Vagina (tissue), 2 donors: ENCODE measurements around the gene LPO. TPM values are rescaled to one million over a fixed set of nuclear protein-coding genes. Genes with fewer than 3 reads are reported as not detected.

Experiments used
- DNase-seq, 2 donors: peaks; one replicate each; pipeline ENCODE4 v3.0.0-alpha.2; 2017; ENCODE audit errors: extremely low spot score in 2 of 2
- H3K27ac ChIP-seq: fragments of 200-600 bp; sonication (generic); one replicate; pipeline ENCODE4 v1.5.1; 2019
- H3K27me3 ChIP-seq: fragments of 200-600 bp; sonication (generic); one replicate; pipeline ENCODE4 v1.5.1; 2019
- H3K36me3 ChIP-seq, 2 donors: fragments of 200-600 bp; sonication (generic); one replicate each; pipeline ENCODE4 v1.5.1; 2017 to 2019
- H3K4me1 ChIP-seq: fragments of 200-600 bp; sonication (generic); one replicate; pipeline ENCODE4 v1.5.1; 2019
- H3K4me3 ChIP-seq, 2 donors: fragments of 200-600 bp; sonication (generic); 1 replicate in 1 of 2; 2 replicates in 1 of 2; pipeline ENCODE4 v1.5.1; 2016 to 2019
- H3K9me3 ChIP-seq: fragments of 200-600 bp; sonication (generic); one replicate; pipeline ENCODE4 v1.5.1; 2019
- CTCF ChIP-seq, 3 experiments: fragments of 450-650 bp in 2 of 3; fragments of 200-600 bp in 1 of 3; sonication (generic) in 1 of 3; IDR thresholded peaks; one replicate each; pipeline ENCODE4 v1.5.1; 2017 to 2019; ENCODE audit warnings: antibody characterized with exemption in 3 of 3, mild to moderate bottlenecking in 2 of 3, moderate library complexity in 2 of 3
- POLR2A ChIP-seq, 2 donors: fragments of 450-650 bp; IDR thresholded peaks; one replicate each; pipeline ENCODE4 v1.6.1; 2017; ENCODE audit warnings: antibody characterized with exemption in 2 of 2, mild to moderate bottlenecking in 2 of 2, moderate library complexity in 2 of 2
- POLR2AphosphoS5 ChIP-seq, 2 donors: sonication (generic); formaldehyde crosslinking; IDR thresholded peaks; one replicate each; pipeline ENCODE4 v1.9.0; 2017; ENCODE audit warnings: antibody characterized with exemption in 2 of 2, mild to moderate bottlenecking in 2 of 2, low read depth in 1 of 2; ENCODE audit not compliant: insufficient read depth in 1 of 2
- intact Hi-C: fragments of 100-400 bp; cut with DNase I; formaldehyde crosslinking; loops from one replicate; pipeline ENCODE4 v1.15.1; 2023
- total RNA-seq: library from RNA; depleted of rRNA; stranded (reverse); fragments of >200 nt; gene quantifications from one replicate; pipeline ENCODE4 v1.2.3, GENCODE V29; 2016

The LPO gene
- total RNA-seq, 1 donor from 2014 or later = not detected

- Histone ChIP-seq H3K9me3 (no peaks in the 10 kb centered on the region), H3K36me3 (no peaks in the 10 kb centered on the region), H3K4me3 (no peak overlapping the region), H3K27ac (no peak overlapping the region), H3K4me1 (no peaks in the 10 kb centered on the region), H3K27me3 (no peaks in the 10 kb centered on the region)
- intact Hi-C loops = no loop called here
- no peak for TF ChIP-seq CTCF (IDR thresholded peaks at IDR 0.05)
- no peak for TF ChIP-seq POLR2A (IDR thresholded peaks at IDR 0.05)
- TF ChIP-seq POLR2AphosphoS5 (IDR thresholded peaks at IDR 0.05; ENCODE audit: insufficient read depth in 1 of 2, low read depth in 1 of 2) = no peak
- peak in 1 of 2 donors; percentile 64 for DNase-seq
Observed at GRCh38 chr17:58264407-58265103, 26.2 kb downstream of the LPO start.

- no peak for TF ChIP-seq POLR2AphosphoS5 (IDR thresholded peaks at IDR 0.05; ENCODE audit: insufficient read depth in 1 of 2, low read depth in 1 of 2)
- TF ChIP-seq POLR2A (IDR thresholded peaks at IDR 0.05) = no peak
- no peak for TF ChIP-seq CTCF (IDR thresholded peaks at IDR 0.05)
Observed at GRCh38 chr17:58265271-58265670, 26.9 kb downstream of the LPO start.

GRCh38 chr17:58265902-58266875 is 27.8 kb downstream of the LPO start:
- no peaks in the 10 kb centered on the region for H3K9me3 ChIP-seq

More at GRCh38 chr17:58265271-58265670, 26.9 kb downstream of the LPO start:
- Histone ChIP-seq H3K4me3 (no peak overlapping the region), H3K27me3 (no peaks in the 10 kb centered on the region), H3K4me1 (no peaks in the 10 kb centered on the region), H3K36me3 (no peaks in the 10 kb centered on the region), H3K9me3 (no peaks in the 10 kb centered on the region), H3K27ac (no peak overlapping the region)
- intact Hi-C loops = no loop called here
- DNase-seq = no peak

GRCh38 chr17:58267347-58268324 is 29.3 kb downstream of the LPO start:
- no peaks in the 10 kb centered on the region for H3K27me3 ChIP-seq
- no peaks in the 10 kb centered on the region for H3K9me3 ChIP-seq
- TF ChIP-seq POLR2AphosphoS5 (IDR thresholded peaks at IDR 0.05; ENCODE audit: insufficient read depth in 1 of 2, low read depth in 1 of 2) (no peak), CTCF (IDR thresholded peaks at IDR 0.05) (no peak), POLR2A (IDR thresholded peaks at IDR 0.05) (no peak)
- no peaks in the 10 kb centered on the region for H3K4me1 ChIP-seq
- no peak for DNase-seq
- H3K4me3 ChIP-seq = no peak overlapping the region
- no peak overlapping the region for H3K27ac ChIP-seq
- intact Hi-C loops = no loop called here
- H3K36me3 ChIP-seq = no peaks in the 10 kb centered on the region

More at GRCh38 chr17:58265902-58266875, 27.8 kb downstream of the LPO start:
- no peaks in the 10 kb centered on the region for H3K4me1 ChIP-seq
- intact Hi-C loops = no loop called here
- H3K27ac ChIP-seq = no peak overlapping the region
- no peaks in the 10 kb centered on the region for H3K36me3 ChIP-seq
- no peak for TF ChIP-seq CTCF (IDR thresholded peaks at IDR 0.05)
- no peak for TF ChIP-seq POLR2AphosphoS5 (IDR thresholded peaks at IDR 0.05; ENCODE audit: insufficient read depth in 1 of 2, low read depth in 1 of 2)
- TF ChIP-seq POLR2A (IDR thresholded peaks at IDR 0.05) = no peak
- no peak overlapping the region for H3K4me3 ChIP-seq
- no peak for DNase-seq
- H3K27me3 ChIP-seq = no peaks in the 10 kb centered on the region
